Fibroblast of skin of right quadriceps (primary cell): Measurements from ENCODE around the gene AKAP13.
"Not testable (repeated sequence)": the region's sequence is repeated elsewhere in the genome, so short reads cannot be mapped to it uniquely, and the experiment has no call there.

ENCODE experiments used
- DNase-seq: peaks from one replicate; pipeline ENCODE4 v3.0.0-alpha.2; 2013

AKAP13 gene

DNA sequence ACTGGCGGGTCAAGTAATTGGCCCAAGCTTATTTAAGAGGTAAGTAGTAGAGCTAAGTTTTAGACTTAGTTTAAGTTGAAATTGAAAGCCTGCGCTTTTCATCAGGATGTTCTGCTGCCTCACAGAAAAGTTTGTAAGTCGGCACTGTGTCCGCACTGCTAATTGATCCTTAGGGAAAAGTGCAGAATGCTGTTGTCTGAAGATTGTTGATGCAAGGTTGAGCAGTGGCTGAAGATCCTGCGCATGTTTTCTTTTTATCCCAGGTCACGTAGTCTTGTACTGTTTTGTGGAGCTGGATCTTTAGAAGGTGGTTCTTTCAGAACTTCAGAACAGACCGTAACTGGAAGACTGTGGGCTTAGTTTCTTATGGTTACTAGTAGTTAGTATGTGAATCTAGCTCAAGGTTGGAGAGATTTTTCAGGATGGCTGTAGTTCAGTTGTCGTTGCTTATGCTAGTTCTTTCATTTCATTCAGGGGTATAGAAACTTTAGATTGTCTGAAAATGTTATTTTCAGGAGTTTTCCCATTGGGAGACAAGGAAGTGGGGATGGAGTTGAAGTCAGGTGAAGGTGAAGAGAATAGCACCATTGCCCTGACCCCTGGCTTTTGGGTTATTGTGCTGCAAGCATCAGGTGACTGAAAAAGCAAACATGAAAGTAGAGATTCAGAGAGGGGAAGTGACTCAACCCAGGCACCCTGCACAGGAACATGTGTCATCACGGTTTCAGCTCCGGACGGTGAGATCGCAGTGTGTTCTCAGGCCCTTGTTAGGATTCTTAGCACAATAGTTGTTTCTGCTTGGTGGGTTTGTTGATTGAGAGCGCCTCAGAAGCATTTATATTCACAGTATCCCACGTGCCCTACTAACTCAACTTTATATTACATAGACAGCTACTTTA is 32.8 kb downstream of the AKAP13 start:
- DNase-seq, result peak; percentile 80

DNA sequence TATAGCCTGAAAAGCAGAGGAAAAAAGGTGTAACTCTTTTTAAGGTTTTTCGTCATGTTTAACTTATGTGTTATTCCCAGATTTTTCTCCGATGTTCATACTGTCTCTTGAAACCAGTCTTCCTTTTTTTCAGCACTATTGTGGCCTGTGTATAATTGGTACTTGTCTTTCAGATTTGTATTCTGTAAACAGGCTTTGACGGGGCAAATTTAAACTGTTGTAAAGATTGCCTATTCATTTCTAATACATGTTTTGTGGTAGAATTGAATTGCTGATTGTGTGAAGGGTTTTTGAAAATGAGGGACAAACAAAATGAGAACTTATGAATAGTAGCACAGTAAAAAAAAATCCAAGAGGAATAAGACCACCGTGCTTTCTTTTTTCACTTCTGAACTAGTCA is 33.6 kb downstream of the AKAP13 start:
- no peak for DNase-seq

GRCh38 chr15:85414495-85414894 is 34.1 kb downstream of the AKAP13 start:
- peak; percentile 22 for DNase-seq

DNA sequence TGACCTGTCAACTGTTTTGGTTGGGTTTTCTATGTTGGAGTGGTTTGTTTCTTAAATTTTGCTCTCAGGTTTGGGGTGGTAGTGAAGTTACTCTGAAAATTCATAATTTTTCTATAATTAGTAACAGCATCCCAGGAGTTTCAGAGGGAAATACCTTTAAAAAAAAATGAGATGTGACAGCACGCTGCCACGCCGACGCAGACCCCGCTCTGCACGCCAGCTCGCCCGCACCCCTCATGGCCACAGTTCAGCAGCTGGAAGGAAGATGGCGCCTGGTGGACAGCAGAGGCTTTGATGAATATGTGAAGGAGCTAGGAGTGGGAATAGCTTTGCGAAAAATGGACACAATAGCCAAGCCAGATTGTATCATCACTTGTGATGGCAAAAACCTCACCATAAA is 34.6 kb downstream of the AKAP13 start:
- no peak for DNase-seq

GRCh38 chr15:85415783-85416182 is 35.4 kb downstream of the AKAP13 start:
- DNase-seq, result no peak

- DNase-seq, result no peak
Observed at GRCh38 chr15:85417276-85417675, 36.9 kb downstream of the AKAP13 start.

GRCh38 chr15:85419161-85419560 is 38.8 kb downstream of the AKAP13 start:
- no peak for DNase-seq

DNA sequence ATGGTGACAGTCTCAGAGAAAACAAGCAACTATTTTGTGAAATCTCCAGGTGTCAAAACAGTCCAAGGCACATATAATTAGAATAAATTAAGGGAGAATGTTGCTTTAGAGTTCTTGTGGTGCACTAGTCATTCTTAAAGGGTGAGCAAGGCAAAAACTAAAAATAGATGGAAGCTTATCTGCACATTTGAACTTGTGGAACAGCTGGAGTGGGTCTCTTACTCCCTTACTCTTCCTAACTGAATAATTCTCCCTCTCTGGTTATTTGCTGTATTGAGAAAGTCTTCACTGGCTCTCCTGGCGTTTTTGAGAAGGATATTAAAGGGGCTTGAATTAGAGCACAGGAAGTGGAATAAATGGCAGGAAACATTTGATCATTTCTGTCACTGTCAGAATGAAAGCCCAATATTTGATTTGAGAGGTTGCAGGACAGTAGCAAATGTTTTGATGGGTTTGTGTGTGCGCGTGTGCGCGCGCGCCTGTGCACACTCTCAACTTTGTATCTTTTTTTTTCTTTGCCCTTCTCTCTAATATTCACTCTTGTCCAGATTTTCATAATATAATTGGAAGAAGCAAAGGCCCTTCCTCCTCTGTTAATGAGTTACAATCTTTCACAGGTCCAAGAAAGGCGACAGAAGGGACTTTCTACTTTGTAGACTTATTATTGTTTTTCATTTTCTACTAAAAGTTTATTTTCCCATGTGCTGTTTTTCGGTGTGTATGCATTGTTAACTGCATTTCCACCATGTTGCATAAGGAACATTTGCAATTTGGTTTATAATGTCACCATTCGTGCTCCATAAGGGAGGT is 40.9 kb downstream of the AKAP13 start:
- peak; percentile 60 for DNase-seq

DNA sequence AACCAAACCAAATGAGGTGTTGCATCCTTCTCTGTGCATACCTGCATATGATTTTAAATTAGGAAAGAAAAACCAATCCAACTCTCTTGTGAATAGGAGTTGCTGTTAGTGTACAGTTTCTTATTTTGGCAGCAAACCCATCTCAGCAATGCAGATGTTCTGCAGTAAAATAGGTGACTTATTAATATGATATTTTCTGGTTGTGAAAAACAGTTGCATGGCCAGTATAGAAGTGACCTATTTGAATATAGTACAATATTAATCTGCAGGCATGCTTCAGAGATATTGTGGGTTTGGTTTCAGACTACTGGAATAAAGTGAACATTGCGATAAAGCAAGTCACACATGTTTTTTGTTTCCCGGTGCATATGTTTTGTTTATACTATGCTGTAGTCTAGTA is 42.2 kb downstream of the AKAP13 start:
- no peak for DNase-seq

DNA sequence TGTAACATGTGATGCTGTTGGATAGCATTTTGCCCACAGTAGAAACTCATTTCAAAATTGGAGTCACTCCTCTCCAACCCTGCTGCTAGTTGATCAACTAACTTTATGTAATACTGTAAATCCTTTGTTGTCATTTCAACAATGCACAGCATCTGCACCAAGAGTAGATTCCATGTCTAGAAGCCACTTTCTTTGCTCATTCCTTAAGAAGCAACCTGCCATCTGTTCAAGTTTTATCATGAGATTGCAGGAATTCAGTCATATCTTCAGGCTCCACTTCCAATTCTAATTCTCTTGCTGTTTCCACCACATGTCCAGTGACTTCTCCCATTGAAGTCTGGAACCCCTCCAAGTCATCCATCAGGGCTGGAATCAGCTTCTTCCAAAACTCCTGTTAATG is 42.9 kb downstream of the AKAP13 start:
- no peak for DNase-seq

DNA sequence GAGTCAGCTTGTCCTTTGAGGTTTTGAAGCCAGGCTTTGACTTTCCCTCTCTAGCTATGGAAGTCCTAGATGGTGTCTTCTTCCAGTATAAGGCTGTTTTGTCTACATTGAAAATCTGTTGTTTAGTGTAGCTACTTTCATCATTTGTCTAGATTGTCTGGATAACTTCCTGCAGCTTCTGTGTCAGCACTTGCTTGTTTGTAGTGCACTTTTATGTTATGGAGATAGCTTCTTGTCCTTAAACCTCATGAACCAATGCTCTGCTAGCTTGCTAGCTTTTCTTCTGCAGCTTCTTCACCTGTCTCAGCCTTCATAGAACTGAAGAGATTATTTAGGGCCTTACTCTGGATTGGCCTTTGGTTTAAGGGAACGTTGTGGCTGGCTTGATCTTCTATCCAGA is 43.8 kb downstream of the AKAP13 start:
- no peak for DNase-seq

DNA sequence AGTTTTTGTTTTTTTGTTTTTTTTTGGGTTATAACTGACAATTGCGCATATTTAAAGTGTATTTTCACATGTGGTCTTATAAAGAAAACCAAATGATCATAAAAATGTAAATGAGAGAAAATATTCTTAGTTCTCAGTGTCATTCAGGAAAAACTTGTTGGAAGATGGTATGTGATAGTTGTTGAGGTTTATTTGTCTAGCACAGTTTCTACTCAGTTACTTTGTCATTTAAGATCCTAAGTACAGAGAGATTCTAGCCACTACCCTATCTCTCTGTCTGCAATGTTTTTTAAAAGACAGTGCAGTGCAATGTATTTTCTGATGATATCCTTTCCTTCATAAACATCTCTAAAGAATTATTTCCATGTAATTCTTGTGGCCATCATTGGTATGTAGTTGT is 46.1 kb downstream of the AKAP13 start:
- DNase-seq, result no peak

DNA sequence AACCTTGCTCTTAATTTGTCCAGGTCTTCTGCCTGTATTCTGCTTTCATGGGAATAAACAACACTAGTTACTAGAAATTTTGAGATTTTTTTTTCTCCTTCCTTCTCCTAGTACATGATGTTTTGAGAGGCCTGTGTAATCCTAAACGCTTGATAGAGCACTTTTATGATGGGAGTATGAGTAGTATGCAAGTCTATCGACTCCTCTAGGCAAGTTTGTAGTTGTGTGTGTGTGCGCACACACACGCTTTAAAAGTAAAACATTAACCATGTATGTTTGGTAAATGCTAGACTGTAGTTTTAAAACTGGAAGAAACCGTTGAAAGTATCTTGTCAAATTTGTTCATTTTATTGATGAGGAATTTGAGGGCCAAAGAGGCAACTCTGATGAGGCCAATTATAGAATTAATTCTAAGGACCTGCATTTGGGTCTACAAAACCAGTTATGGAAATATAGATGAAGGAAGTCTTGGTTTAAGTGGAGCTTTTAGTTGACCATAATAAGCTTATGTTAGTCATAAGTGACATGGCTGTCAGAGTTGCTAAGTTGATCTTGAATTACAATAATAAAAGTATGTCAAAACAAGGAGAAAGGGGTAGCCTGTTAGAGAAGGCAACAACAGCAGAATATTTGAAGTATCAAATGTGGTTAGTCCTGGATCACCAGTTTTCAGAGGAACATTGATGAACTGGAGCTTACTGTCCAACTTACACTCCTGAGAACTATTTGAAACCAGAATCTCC is 47.1 kb downstream of the AKAP13 start:
- no peak for DNase-seq

DNA sequence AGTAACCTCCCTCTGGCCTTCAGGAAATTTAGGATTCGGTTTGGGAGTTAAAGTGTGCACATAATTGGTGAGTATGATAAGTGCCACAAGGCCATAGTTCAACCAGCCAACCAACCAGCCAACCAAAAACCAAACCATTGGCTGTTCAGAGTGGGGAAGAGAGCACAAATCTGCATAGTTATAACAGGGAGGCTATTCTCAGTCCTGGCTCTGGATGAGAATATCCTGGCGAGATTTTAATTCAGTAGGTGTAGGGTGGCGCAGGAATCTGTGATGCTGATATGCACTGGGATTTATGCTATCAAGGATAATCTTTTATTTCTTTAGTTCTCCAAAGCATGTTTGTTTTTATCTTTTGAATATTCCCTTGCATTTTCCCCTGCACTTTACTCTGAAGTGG is 49.1 kb downstream of the AKAP13 start:
- DNase-seq, result no peak

DNA sequence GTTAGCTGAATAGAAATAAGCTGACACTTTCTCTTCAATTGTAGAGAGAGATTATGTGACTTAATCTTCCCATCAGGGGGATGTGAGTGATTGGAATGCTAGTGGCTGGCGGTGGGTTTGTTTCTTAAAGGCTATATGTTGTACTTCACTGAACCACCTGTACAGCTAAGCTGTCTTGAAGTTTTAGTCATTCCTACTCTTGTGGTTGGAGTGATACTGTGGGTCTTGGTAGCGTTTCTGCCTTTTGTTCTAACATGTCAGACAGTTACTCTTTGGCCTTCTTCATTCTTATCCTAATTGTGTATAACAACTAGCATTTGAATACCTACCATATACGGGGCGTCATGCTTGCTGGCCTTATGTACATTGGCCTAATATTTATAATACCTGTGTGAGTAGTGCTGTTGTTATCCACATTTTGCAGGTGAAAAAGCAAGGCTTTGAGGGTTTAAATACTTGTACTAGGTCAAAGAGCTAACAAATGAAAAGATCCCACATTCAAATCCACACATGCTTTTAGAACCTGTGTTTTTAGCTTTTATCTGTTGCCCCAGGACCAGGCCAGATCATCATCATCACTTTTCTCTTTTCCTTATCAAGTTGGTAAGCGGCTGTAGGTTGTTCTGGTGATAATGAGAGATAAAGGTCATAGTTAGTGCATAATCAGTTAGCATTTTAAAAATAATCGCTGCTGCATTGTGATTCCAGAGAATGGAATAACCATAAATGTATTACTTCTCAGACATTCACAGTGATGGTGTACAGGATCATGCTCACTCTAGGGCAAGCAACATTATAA is 50.2 kb downstream of the AKAP13 start:
- DNase-seq, result no peak

DNA sequence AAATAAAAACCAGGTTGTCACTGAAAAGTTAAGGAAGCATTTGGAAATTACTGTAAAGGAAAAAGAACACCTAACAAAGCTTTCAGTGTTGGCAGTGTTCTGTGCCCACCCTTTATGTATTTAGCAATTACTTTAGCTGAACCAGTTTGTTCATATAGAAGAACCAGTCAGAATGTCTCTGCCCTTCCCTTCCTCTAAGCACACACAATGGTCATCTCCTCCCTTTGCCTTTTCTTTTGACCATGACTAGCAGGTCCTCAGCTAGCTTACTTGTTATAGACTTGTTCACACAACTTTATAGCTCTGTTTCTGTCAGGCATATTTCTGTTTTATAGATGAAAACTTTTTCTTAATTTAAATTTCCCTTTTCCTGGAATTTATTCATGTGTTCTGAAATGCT is 59.6 kb downstream of the AKAP13 start:
- no peak for DNase-seq

DNA sequence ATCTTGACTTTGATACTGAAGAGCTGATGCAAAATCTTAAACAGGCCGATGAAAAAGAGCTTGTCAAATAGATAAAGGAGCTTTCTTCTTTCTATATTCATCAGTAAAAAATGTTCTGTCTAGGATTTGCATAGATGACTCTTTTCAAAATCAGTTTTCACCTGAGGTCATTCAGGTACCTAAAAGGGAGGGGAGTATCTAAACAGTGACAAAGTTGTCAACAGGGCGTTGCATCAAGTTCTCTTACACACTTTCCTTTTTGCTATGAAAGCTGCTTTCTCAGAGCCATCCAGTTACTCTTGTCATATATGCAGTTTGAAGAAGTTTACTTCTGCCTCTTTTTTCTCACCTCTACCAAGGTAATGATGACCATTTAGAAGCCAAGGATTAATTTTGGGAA is 60.0 kb downstream of the AKAP13 start:
- no peak for DNase-seq

GRCh38 chr15:85441854-85442253 is 61.5 kb downstream of the AKAP13 start:
- DNase-seq, result not testable (repeated sequence)

DNA sequence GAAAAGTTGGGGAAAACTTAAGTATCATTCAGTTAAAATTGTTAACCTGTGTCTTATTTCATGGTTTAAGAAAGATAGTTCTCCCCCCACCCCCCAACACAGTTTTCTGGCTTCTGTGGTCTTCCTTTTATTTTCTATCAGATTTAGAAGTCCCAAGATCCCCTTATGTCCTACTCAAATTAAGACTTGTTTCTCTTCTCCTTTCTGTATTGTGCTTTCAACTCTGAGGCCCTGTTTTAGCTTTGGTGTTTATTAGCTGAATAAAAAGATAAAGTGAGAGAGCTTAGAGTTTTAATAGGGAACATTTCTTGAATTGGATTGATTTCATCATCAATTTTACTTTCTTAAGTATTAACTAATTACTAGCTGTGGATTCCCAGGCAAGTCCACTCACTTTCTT is 62.6 kb downstream of the AKAP13 start:
- no peak for DNase-seq

DNA sequence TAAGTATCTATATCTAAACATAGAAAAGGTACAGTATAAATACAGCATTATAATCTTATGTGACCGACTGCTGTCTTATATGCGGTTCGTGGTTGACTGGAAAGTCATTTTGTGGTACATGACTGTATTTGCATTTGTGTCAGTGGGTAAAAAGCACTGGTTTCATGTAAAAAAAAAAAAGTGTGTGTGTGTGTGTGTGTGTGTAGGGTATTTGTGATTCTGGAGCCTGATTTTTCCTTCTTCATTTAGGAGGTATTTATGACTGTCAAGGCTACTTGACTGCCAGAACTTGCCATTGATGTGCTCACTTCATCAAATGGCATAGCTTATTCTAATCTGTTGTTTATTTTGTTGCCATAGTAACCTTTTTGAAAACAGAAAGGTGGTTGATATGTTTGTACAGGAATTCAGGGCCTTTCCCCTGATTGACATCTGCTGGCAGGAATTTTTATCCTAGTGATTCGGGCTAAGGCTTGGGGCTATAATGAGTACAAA is 63.2 kb downstream of the AKAP13 start:
- DNase-seq, result peak; percentile 35

- no peak for DNase-seq
Observed at GRCh38 chr15:85444122-85444745, 63.8 kb downstream of the AKAP13 start.

DNA sequence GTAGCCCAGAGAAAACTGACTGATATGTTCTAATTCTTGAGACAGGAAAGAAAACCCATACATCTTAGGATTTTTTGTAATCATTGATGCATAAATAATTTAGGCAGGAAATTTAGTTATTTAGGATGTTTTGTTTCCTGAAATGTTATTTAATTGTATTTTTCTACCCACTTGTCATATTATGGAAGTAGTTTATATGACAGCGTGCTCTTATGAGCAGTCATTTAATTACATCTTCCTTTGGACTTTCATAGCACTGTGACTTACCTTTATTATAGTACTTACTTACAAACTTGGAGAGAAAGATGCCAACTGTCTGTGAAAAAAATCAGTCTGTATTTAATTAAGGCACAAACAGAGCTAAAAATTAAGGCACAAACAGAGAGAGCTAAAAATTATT is 65.0 kb downstream of the AKAP13 start:
- DNase-seq, result no peak
